ACC112 (cell line): ENCODE data around the gene OCA2.

Source experiments
- H2AFZ ChIP-seq: fragments of 200-600 bp; sonication (generic); one replicate; pipeline ENCODE4 v1.6.0; 2017; ENCODE audit warnings: antibody characterized with exemption, low read length; ENCODE audit not compliant: unreplicated experiment
- H3K27ac ChIP-seq: fragments of 200-600 bp; sonication (generic); 2 replicates; pipeline ENCODE4 v1.5.1; 2014; ENCODE audit warnings: low read depth, mild to moderate bottlenecking, antibody characterized with exemption, low read length, moderate library complexity
- H3K27me3 ChIP-seq: fragments of 200-600 bp; sonication (generic); 2 replicates; pipeline ENCODE4 v1.6.1; 2014; ENCODE audit warnings: mild to moderate bottlenecking, antibody characterized with exemption, low read length, moderate library complexity, mixed read lengths; ENCODE audit not compliant: insufficient read depth
- H3K36me3 ChIP-seq: fragments of 200-600 bp; sonication (generic); 2 replicates; pipeline ENCODE4 v1.6.1; 2016; ENCODE audit warnings: mild to moderate bottlenecking, antibody characterized with exemption, low read length, moderate library complexity, mixed read lengths; ENCODE audit not compliant: insufficient read depth
- H3K4me1 ChIP-seq: fragments of 200-600 bp; sonication (generic); one replicate; pipeline ENCODE4 v1.6.1; 2016; ENCODE audit warnings: low read length, mixed read lengths; ENCODE audit not compliant: insufficient read depth, unreplicated experiment, control insufficient read depth
- H3K4me3 ChIP-seq: fragments of 200-600 bp; sonication (generic); 2 replicates; pipeline ENCODE4 v1.5.1; 2014; ENCODE audit warnings: mild to moderate bottlenecking, low read depth, low read length
- H3K79me2 ChIP-seq: fragments of 200-600 bp; sonication (generic); one replicate; pipeline ENCODE4 v1.6.0; 2016; ENCODE audit warnings: low read length; ENCODE audit not compliant: control insufficient read depth, unreplicated experiment, insufficient read depth

Gene OCA2

DNA sequence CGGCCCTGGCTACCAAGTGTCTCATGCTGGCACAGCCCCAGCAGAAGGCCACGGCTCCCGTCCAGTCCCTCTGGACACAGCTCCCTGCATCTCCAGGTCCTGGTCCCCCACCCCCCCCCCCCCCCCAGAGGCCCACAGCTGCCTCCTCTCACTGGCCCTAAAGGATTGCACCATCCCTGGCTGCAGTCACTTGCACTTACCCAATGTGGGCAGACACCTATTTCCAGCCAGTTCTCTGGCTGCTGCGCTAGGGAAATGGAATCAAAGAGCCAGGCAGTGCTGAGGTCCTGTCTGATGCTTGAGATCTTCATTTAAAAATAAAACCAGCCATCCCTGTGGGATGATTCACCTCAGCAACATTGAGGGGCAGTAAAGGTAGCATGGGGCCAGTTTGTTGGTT lies 346.4 kb downstream of the OCA2 start:
- Histone ChIP-seq H2AFZ (no peak overlapping the region), H3K4me1 (no peaks in the 10 kb centered on the region), H3K27ac (no peak overlapping the region), H3K79me2 (no peaks in the 10 kb centered on the region), H3K27me3 (no peaks in the 10 kb centered on the region), H3K36me3 (no peaks in the 10 kb centered on the region), H3K4me3 (no peak overlapping the region)

DNA sequence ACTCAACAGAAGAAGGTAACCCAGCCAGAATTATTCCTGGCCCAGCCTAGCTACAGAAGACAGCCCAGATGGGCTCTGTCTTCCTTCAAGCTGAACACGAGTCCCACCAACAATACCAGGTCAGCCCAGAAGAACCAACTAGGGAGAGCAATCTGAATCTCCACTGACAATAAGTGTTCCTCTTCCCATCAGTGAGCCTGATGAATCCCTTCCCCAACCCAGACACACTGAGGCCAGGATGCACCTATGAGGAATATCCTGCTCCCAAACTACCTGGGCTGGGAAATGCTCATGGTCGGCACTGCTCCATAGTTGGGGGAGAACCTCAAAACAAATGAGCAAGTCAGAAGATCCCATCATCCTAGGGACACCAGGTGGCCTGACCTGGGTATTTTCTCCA lies 351.1 kb downstream of the OCA2 start:
- no peaks in the 10 kb centered on the region for H3K27me3 ChIP-seq
- H3K27ac ChIP-seq: no peak overlapping the region
- no peaks in the 10 kb centered on the region for H3K79me2 ChIP-seq
- no peaks in the 10 kb centered on the region for H3K36me3 ChIP-seq
- no peak overlapping the region for H3K4me3 ChIP-seq
- no peaks in the 10 kb centered on the region for H3K4me1 ChIP-seq
- no peak overlapping the region for H2AFZ ChIP-seq

DNA sequence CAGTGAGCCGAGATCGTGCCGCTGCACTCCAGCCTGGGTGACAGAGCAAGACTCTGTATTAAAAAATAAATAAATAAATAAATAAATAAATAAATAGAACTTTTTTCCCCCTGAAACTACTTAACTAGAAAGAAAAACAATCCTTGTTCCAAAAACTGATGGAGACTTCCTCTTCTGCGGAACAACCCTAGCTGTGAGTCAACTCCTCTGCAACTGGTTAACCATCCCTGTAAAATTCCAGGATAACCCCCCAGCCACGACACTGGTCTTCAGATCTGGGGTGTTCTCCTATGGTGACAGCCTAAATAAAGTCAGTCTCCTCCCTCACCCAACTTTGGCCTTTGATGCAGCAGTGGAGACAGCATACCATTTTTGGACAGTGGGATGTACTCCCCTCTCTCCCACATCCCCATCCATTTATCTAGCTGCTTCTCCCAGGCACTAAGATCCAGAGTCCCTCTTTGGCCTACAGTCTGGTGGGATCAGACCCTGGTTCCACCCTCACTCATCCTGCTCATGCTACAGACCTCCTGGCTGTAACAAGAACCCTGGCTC lies 352.6 kb downstream of the OCA2 start:
- Histone ChIP-seq H3K27ac (no peak overlapping the region), H3K4me3 (no peak overlapping the region), H3K79me2 (no peaks in the 10 kb centered on the region), H2AFZ (no peak overlapping the region), H3K36me3 (no peaks in the 10 kb centered on the region), H3K27me3 (no peaks in the 10 kb centered on the region), H3K4me1 (no peaks in the 10 kb centered on the region)

DNA sequence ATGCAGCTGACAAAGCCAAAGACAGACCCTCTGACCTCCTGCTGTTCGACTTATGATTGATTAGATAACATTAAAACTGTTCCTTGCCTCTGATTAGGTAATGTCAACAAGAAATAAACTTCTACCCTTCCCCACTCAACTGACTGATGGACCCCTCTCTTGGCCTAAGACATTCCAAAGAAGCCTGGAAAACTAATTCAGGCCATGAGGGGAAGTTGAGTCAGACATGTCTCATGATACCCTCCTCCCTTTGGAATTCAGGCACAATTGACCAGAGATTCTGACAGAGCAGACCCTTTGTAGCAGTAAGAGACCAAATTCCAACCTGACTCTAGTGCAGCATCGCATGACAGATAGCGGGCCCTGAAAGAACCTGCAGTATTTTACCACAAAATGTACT lies 354.5 kb downstream of the OCA2 start:
- Histone ChIP-seq H3K79me2 (no peaks in the 10 kb centered on the region), H3K36me3 (no peaks in the 10 kb centered on the region), H3K4me1 (no peaks in the 10 kb centered on the region), H3K27ac (no peak overlapping the region), H3K27me3 (no peaks in the 10 kb centered on the region), H2AFZ (no peak overlapping the region), H3K4me3 (no peak overlapping the region)

DNA sequence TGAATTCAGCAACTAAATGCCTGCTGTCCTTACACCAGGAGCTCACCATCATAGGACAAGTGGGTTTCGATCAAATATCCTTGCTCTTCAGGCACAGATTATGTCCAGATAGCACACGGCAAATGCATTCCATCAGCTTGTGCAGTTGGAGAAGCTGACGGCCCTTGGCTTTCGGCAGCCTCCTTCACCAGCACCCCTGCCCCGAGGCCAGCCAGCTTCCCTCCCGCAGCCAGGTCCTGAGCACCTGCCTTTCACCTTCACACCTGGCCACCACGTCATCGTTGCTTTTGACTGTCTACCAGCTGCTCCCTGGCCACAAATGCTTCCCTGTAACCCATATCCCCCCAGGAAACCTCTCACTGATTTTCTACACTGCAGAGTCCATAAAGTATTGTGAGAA lies 355.5 kb downstream of the OCA2 start:
- no peaks in the 10 kb centered on the region for H3K27me3 ChIP-seq
- no peak overlapping the region for H2AFZ ChIP-seq
- no peak overlapping the region for H3K27ac ChIP-seq
- H3K36me3 ChIP-seq: no peaks in the 10 kb centered on the region
- no peaks in the 10 kb centered on the region for H3K79me2 ChIP-seq
- no peak overlapping the region for H3K4me3 ChIP-seq
- no peaks in the 10 kb centered on the region for H3K4me1 ChIP-seq

DNA sequence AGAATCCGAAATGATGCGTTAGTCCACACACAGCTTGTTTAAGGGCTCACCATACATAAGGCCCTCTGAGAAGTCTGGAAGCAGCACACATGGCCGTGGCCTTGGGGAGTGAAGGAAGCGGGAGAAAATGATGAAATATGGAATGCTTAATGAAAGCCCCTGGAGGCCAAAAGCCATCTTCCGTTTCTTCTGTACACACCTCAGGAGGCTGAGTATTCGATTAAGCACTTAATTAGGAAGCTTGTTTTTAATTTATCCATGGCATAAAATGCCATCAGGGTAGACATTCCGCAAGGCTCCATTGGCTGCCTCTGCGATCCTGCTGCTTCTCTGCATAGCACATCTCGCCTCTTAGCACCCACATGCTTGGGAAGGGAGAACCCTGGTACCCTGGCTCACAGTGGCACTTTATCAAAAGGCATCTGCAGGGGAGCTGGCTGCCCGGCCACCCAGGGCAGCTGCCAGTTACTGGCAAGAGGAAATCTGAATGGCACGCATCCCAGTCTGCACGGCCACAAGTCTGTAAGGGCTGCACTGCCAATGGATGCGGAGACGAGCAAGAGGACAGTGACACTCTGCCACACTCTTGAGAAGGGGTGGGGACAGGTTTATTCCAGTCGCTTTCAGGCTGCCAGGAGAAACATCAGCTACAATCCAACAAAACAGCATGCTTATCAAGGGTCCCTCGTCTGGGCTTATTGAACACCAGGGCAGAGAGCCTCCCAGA lies 356.2 kb downstream of the OCA2 start:
- Histone ChIP-seq H3K4me3 (no peak overlapping the region), H3K27me3 (no peaks in the 10 kb centered on the region), H3K27ac (no peak overlapping the region), H3K79me2 (no peaks in the 10 kb centered on the region), H3K4me1 (no peaks in the 10 kb centered on the region), H3K36me3 (no peaks in the 10 kb centered on the region), H2AFZ (no peak overlapping the region)

DNA sequence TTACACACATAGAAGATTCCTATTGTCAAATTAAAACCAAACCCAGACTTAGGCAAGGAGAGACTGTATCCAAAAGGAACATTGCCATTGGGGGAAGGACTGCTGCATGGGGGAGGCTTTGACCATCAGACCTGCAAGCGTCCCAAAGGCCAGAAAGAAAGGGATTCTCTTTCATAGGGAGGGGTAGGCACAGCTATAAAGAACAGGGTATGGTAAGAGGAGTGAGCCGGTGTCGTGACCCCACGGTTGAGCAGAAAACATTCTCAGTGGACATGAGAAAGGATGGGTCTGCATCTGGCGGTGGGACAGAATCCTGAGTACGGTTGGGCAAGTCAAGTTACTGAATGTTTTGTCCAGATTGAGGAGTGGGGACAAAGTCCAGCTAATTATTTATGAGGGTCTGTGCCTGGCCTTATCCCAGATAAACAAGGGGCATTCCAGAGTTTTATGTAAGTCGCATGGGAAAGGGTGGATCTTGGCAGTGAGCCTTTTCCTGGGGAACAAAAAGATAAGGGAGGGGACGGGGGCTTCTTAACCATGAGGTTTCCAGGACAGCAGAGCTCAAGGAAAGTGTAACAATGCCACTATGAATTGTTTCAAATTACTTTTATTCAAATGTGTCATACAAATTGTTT lies 357.8 kb downstream of the OCA2 start:
- no peaks in the 10 kb centered on the region for H3K4me1 ChIP-seq
- H3K79me2 ChIP-seq: no peaks in the 10 kb centered on the region
- no peak overlapping the region for H3K27ac ChIP-seq
- no peaks in the 10 kb centered on the region for H3K36me3 ChIP-seq
- no peak overlapping the region for H3K4me3 ChIP-seq
- H3K27me3 ChIP-seq: no peaks in the 10 kb centered on the region
- H2AFZ ChIP-seq: no peak overlapping the region

DNA sequence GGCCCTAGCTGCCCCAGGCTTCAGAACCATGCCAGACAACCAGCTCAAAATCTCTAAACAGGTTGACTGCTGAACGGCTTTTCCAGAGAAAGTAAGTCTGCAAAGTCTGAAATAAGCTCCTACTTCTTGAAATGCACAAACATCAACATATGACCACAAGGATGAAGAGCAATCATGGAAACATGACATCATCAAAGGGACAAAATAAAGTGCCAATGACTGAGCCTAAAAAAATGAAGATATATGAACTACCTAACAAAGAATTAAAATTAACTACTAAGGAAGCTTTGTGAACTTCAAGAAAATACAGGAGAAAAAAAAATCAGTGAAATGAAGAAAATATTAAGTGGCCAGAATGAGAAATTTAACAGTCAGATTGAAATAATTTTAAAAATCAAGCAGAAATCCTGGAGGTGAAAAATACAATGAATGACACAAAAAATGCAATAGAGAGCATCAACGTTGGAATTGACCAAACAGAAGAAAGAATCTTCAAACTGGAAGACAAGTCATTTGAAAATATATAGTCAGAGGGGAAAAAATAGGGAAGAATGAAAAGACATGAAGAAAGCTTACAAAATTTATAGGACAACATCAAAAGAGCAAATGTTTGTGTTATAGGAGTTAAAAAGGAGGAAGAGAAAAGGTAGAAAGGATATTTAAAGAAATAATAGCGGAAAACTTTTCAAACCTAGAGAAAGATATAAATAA lies 364.2 kb downstream of the OCA2 start:
- Histone ChIP-seq H3K4me1 (no peaks in the 10 kb centered on the region), H3K36me3 (no peaks in the 10 kb centered on the region), H3K27me3 (no peaks in the 10 kb centered on the region), H3K27ac (no peak overlapping the region), H2AFZ (no peak overlapping the region), H3K4me3 (no peak overlapping the region), H3K79me2 (no peaks in the 10 kb centered on the region)

DNA sequence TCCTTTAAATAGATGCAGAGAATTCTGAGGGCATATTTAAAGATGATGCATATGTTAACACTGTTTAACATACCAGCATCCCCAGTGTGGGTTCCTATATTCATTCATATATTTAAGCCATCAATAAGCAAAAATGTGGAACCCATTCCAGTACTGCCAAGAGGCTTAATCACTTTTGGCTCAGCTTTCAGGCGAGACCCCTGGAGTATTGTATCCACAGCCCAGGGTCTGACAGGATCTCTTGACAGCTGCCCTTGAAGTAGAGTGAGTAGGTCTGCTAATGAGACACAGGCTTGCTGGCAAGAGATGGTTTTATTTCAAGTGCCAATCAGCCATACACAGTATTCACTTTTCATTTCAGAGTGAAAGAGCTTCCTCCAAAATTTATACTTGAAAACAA lies 367.3 kb downstream of the OCA2 start:
- H3K27me3 ChIP-seq: no peaks in the 10 kb centered on the region
- no peak overlapping the region for H3K4me3 ChIP-seq
- H3K4me1 ChIP-seq: no peaks in the 10 kb centered on the region
- no peak overlapping the region for H2AFZ ChIP-seq
- H3K79me2 ChIP-seq: no peaks in the 10 kb centered on the region
- no peaks in the 10 kb centered on the region for H3K36me3 ChIP-seq
- H3K27ac ChIP-seq: no peak overlapping the region

DNA sequence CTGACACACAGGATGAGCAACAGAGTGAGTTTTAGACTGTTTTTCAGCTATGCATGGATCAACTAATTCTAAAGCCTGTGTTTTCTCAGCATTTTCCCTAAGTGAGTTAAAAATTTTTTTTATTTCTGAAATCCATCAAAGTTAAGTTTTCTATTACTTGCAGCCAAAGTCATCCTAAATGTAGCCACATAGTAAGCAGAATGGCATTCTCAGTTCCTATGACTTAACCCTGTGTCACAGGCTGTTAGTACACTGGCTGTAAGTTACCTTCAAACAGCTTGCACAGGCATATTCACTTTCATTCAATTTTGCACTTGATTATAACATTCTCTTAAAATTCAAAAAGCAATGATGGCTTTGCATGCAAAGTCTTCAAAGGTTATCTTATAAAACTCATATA lies 368.2 kb downstream of the OCA2 start:
- H3K36me3 ChIP-seq: no peaks in the 10 kb centered on the region
- H3K79me2 ChIP-seq: no peaks in the 10 kb centered on the region
- H3K4me1 ChIP-seq: no peaks in the 10 kb centered on the region
- H2AFZ ChIP-seq: no peak overlapping the region
- no peak overlapping the region for H3K4me3 ChIP-seq
- H3K27ac ChIP-seq: no peak overlapping the region
- no peaks in the 10 kb centered on the region for H3K27me3 ChIP-seq
